H7 (cell line): ENCODE measurements around the gene ERH. TPM values are rescaled to one million over a fixed set of nuclear protein-coding genes. Genes with fewer than 3 reads are reported as not detected.
"Not testable (repeated sequence)": the region's sequence is repeated elsewhere in the genome, so short reads cannot be mapped to it uniquely, and the experiment has no call there.

Experiments
- DNase-seq: peaks from one replicate; pipeline ENCODE4 v3.0.0; 2012
- H3K27me3 ChIP-seq: 2 replicates; pipeline ENCODE4 v1.6.0; 2011; ENCODE audit warnings: mild to moderate bottlenecking, low read length; ENCODE audit not compliant: control insufficient read depth, insufficient read depth
- H3K36me3 ChIP-seq: replicated peaks from 2 replicates; pipeline ENCODE4 v1.5.1; 2011; ENCODE audit warnings: low read length; ENCODE audit not compliant: control insufficient read depth, insufficient read depth
- H3K4me3 ChIP-seq: 2 replicates; pipeline ENCODE4 v1.5.1; 2011; ENCODE audit warnings: low read depth, mild to moderate bottlenecking, control low read depth, low read length, moderate library complexity; ENCODE audit not compliant: insufficient read depth
- total RNA-seq: library from RNA; depleted of rRNA; stranded (reverse); fragments of >200 nt; shearing (Covaris generic); gene quantifications from 2 replicates; pipeline ENCODE4 v1.2.3, GENCODE V29; 2014

The ERH gene
- total RNA-seq, 1 experiment from 2014 or later = 394 TPM

DNA sequence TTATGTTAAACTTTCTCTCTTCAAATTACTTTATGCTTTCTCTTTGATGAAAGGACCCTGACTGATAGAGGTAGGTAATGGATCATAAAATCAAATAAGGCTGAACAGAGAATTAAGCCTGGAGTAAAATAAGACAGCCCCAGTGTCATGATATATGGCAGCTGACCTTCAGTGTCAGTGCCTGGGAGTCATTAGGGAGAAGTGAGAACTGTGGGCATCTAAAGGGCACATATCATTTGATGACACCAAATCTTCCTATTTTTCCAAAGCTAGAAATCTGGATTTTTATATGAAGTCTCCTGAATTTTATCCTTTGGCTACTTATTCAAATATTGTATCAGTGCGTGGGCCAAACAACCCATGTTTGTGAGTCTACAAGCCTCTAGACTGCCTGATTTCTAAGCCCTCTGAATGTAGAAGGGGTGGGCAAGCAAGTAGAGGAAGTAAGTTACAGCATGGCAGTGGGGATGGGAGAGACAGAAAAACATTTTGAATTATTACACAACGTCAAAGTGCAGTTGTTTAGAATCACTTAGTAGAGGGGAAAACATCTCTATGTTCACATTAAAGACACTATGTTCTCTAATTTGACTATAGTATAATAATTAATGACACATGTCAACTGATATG is 10.3 kb upstream of the ERH start:
- Histone ChIP-seq H3K4me3 (no peak overlapping the region), H3K36me3 (no peaks in the 10 kb centered on the region), H3K27me3 (no peaks in the 10 kb centered on the region)
- DNase-seq = no peak

DNA sequence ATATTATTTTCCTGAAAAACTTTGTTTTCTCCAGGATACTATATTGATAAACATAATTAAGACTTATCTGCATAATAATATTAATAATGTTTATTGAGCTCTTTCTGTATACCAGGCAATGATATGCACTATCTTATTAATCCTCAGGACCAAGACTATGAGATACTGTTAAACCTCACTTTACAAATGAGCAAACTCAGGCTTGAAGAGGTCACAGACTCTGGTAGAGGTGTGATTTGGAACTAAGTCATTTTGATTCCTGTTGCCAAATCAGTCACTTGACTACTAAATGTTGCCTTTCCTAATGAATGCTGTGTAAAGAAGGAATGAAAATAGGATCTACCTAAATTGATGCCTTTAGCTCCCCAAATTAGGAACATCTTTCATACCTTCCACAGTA is 7.7 kb upstream of the ERH start:
- DNase-seq = no peak
- no peak overlapping the region for H3K4me3 ChIP-seq
- no peaks in the 10 kb centered on the region for H3K27me3 ChIP-seq
- H3K36me3 ChIP-seq = no peaks in the 10 kb centered on the region

DNA sequence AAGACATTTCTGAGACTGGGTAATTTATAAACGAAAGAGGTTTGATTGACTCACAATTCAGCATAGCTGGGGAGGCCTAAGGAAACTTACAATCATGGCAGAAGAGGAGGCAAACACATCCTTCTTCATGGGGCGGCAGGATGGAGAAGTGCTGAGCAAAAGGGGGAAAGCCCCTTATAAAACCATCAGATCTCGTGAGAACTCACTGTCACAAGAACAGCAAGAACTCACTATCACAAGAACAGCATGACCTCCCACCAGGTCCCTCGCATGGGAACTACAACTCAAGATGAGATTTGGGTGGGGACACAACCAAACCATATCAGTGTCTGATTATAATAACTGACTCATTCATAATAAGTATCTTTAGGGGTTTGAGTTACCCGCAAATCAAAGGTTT is 6.8 kb upstream of the ERH start:
- Histone ChIP-seq H3K4me3 (no peak overlapping the region), H3K27me3 (no peaks in the 10 kb centered on the region), H3K36me3 (no peaks in the 10 kb centered on the region)
- DNase-seq = no peak

GRCh38 chr14:69404478-69404877 is 6.4 kb upstream of the ERH start:
- no peaks in the 10 kb centered on the region for H3K27me3 ChIP-seq
- H3K4me3 ChIP-seq = no peak overlapping the region
- no peak for DNase-seq

DNA sequence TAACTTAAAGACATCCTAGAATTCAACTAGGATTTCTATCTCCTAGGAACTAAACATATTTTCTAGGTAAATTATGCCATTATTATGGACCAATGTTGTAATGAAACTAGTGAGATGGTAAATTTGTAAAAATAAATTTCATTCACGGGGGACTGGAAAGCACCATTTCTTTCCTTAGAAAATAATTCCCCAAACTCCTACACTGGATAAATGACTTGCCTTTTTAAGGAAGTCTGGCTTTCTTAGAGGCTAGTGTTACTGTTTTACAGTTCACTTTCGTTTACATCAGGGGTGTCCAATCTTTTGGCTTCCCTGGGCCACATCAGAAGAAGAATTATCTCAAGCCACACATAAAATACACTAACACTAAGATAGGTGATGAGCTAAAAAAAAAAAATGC is 3.7 kb upstream of the ERH start:
- H3K36me3 ChIP-seq = no peaks in the 10 kb centered on the region; the same call in 1 of the 2 replicates
- DNase-seq = no peak
- H3K4me3 ChIP-seq = no peak overlapping the region
- H3K27me3 ChIP-seq = no peaks in the 10 kb centered on the region

More at GRCh38 chr14:69404478-69404877, 6.4 kb upstream of the ERH start:
- H3K36me3 ChIP-seq = no peaks in the 10 kb centered on the region

DNA sequence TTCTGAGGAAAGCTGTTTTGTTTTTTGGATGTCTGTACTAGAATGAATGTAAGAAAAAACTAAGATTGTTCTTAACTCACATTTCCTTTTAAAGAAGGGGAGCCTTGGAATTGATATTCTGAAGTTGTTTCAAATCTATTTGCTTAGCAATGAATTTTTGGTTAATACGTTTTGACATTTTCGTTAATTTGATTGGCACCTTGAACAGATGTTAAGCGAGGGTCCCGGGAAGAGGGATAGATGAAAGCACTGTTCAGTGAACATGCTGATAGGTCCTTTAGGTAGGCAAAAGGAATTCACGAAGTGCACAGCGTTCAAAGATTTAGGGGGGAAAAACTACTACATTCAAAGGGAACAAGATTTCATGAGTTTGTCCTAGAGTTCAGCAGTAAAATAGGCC is 2.1 kb upstream of the ERH start:
- H3K27me3 ChIP-seq = no peaks in the 10 kb centered on the region
- H3K36me3 ChIP-seq = peaks cover 6% of the 10 kb centered on the region
- no peak overlapping the region; the same call in 1 of the 2 replicates for H3K4me3 ChIP-seq
- DNase-seq = no peak

- no peak for DNase-seq
- no peak overlapping the region for H3K4me3 ChIP-seq
- no peaks in the 10 kb centered on the region for H3K27me3 ChIP-seq
- H3K36me3 ChIP-seq = peaks cover 9% of the 10 kb centered on the region
Observed at GRCh38 chr14:69399750-69400149, 1.7 kb upstream of the ERH start.

GRCh38 chr14:69398818-69399210 is 715 bp upstream of the ERH start:
- Histone ChIP-seq H3K4me3 (peak overlapping the region; percentile 87), H3K36me3 (peaks cover 13% of the 10 kb centered on the region), H3K27me3 (no peaks in the 10 kb centered on the region)
- DNase-seq = no peak

DNA sequence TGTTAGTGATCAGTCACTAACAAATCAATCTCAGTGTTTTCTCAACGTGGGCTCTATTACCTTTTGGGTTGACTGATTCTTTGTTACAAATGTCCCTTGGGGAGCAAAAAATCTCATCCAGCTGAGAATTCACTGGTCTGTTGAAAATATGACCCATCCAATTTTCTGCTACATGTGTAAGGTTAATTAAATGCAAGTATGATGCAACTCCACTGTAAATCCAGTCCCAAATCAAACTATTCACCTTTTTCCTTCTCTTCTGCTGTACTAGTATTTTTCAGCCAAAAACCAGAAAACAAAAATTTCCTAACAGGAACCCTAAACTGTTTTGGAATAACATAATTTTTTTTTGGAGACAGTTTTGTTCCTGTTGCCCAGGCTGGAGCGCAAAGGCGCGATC is 2.2 kb downstream of the ERH start:
- H3K36me3 ChIP-seq = peaks cover 19% of the 10 kb centered on the region
- no peak for DNase-seq
- no peak overlapping the region for H3K4me3 ChIP-seq
- H3K27me3 ChIP-seq = no peaks in the 10 kb centered on the region

DNA sequence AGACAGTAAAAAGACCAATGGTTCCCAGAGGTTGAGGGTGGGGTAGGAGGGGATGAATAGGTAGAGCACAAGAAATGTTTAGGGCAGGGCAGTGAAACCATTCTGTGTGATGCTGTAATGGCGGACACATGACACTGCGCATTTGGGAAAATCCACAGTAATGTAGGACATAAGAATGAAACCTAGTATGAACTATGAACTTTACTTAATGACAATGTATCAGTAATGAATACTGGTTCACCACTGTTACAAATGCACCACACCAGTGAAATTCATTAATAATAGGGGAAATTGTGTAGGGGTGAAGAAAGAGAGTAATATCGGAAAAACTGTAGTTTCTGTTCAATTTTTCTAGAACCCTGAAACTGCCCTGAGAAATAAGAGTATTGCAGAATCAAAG is 5.6 kb downstream of the ERH start:
- Histone ChIP-seq H3K36me3 (peaks cover 21% of the 10 kb centered on the region), H3K4me3 (no peak overlapping the region), H3K27me3 (no peaks in the 10 kb centered on the region)
- DNase-seq = no peak

DNA sequence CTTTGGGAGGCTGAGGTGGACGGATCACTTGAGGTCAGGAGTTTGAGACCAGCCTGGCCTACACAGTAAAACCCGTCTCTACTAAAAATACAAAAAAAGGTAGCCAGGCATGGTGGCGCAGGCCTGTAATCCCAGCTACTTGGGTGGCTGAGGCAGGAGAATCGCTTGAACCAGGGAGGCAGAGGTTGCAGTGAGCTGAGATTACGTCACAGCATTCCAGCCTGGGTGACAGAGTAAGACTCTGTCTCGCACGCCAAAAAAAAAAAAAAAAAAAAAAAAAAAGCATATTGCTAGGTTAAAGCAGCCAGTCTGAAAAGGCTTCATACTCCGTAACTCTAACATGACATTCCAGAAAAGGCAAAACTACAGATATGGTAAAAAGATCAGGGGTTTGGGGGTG is 6.7 kb downstream of the ERH start:
- H3K27me3 ChIP-seq, DNase-seq, H3K4me3 ChIP-seq: not testable (repeated sequence)
- H3K36me3 ChIP-seq = peaks cover 26% of the 10 kb centered on the region

DNA sequence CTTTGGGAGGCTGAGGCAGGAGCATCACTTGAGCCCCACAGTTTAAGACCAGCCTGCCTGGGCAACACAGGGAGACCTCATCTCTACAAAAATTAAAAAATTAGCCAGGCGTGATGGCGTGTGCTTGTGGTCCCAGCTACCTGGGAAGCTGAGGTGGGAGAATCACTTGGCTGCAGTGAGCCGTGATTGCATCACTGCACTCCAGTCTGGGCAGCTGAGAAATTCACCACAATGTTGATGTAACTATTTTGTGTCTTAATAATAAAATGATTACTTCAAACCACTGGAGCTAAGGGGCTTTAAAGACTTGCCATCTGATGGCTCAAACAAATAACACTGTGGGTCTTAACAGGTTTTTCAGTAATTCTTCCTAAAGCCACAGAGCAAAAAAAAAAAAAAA is 10.8 kb downstream of the ERH start:
- DNase-seq = no peak
- H3K27me3 ChIP-seq = no peaks in the 10 kb centered on the region
- no peak overlapping the region for H3K4me3 ChIP-seq
- peaks cover 18% of the 10 kb centered on the region for H3K36me3 ChIP-seq

GRCh38 chr14:69378274-69378673 is 19.8 kb downstream of the ERH start:
- Histone ChIP-seq H3K27me3 (no peaks in the 10 kb centered on the region), H3K36me3 (peaks cover 7% of the 10 kb centered on the region), H3K4me3 (no peak overlapping the region)
- DNase-seq = no peak

GRCh38 chr14:69376439-69376838 is 21.7 kb downstream of the ERH start:
- Histone ChIP-seq H3K36me3 (peaks cover 11% of the 10 kb centered on the region), H3K27me3 (no peaks in the 10 kb centered on the region)
- DNase-seq = no peak

DNA sequence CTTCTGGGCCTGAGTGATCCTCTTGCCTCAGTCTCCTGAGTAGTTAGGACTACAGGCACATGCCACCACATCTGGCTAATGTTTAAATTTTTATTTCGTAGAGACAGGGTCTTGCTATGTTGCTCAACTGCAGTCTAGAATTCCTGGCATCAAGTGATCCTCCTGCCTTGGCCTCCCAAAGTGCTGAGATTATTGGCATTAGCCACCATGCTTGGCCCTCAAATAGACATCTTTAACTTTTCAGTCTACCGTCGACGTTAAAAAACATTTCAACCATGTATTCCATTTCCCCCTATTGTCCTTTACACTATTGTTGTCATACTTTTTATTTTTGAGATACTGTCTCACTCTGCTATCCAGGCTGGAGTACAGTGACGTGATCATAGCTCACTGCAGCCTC is 22.4 kb downstream of the ERH start:
- H3K27me3 ChIP-seq = no peaks in the 10 kb centered on the region
- no peak overlapping the region for H3K4me3 ChIP-seq
- H3K36me3 ChIP-seq = peaks cover 11% of the 10 kb centered on the region
- DNase-seq = no peak

More at GRCh38 chr14:69376439-69376838, 21.7 kb downstream of the ERH start:
- no peak overlapping the region for H3K4me3 ChIP-seq

GRCh38 chr14:69375182-69375581 is 22.9 kb downstream of the ERH start:
- no peak for DNase-seq
- Histone ChIP-seq H3K27me3 (no peaks in the 10 kb centered on the region), H3K36me3 (peaks cover 11% of the 10 kb centered on the region), H3K4me3 (no peak overlapping the region)
